Measurements from ENCODE around the gene NVL.

Gene NVL

DNA sequence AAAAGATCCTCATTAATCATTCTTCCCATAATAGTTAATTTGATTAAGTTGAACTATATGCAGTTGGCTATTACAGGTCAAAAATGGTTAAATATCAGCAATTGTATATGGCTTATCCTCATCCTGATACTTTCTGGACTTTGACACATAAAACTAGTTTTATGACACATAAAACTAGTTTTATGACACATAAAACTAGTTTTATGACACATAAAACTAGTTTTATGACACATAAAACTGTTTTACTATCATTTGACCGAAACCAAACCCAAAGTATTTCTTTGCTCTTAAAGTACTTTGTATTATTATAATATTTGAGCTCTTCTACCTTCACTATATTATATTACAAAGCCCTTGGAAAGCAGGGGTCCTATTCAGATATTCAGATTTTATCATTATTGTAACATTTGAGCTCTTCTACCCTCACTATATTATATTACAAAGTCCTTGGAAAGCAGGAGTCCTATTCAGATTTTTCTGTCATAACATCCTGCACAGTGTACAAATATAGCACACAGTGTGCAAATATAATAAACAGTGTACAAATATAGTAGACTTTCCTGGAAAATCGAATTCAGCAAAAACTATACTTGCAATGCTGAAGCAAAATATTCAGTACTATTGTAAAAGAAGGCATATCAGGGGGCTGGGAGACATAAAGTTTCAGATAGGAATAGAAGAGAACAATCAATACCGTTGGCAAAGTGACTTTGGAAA lies 53.0 kb downstream of the NVL start:
- DNase-seq, result no peak

DNA sequence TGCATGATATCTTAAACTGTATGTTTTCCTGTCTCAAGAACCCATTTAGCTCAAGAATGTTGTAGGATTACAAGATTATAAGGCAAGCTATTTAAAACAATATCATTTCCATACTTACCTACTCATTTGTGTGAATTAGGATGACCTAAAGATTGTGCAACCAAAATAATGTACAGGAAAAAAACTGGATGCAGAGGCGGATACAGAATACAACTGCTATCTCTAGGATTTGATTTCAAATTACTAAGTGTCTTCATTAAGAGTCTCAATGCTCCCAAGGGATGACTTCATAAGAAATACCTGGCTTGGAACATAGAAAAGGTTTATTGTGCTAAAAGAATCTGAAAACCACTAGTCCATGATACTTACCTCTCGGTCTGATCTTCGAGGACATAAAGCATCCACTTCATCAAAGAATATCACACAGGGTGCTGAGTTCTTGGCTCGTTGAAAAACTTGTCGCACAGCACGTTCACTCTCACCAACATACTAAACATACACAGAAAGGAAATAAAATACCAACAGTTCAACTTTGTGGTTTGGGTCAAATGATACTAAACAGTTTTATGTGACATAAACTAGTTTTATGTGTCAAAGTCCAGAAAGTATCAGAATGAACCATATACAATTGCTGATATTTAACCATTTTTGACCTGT lies 54.9 kb downstream of the NVL start:
- no peak for DNase-seq

DNA sequence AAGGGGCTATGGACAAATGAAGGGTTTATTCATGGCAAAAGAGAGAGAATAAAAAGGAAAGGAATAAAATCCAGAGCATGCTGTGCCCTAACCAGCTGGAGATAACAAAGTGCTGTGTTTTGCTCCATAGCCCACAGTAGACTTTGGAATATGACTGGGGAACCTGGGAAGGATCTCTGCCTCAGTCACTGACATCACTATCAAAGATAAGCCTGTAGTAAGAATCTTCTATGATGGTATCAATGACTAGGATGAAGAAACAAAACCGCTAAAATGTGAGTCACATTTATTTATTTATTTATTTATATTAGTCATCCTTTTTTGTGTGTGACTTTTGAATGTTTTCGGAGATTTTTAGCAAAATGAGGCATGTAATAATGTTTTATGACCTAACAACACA lies 56.3 kb downstream of the NVL start:
- DNase-seq, result no peak

- DNase-seq, result no peak
These were observed 58.9 kb downstream of the NVL start for GRCh38 chr1:224271106-224271505.

GRCh38 chr1:224267925-224268324 lies 62.0 kb downstream of the NVL start:
- DNase-seq, result no peak

DNA sequence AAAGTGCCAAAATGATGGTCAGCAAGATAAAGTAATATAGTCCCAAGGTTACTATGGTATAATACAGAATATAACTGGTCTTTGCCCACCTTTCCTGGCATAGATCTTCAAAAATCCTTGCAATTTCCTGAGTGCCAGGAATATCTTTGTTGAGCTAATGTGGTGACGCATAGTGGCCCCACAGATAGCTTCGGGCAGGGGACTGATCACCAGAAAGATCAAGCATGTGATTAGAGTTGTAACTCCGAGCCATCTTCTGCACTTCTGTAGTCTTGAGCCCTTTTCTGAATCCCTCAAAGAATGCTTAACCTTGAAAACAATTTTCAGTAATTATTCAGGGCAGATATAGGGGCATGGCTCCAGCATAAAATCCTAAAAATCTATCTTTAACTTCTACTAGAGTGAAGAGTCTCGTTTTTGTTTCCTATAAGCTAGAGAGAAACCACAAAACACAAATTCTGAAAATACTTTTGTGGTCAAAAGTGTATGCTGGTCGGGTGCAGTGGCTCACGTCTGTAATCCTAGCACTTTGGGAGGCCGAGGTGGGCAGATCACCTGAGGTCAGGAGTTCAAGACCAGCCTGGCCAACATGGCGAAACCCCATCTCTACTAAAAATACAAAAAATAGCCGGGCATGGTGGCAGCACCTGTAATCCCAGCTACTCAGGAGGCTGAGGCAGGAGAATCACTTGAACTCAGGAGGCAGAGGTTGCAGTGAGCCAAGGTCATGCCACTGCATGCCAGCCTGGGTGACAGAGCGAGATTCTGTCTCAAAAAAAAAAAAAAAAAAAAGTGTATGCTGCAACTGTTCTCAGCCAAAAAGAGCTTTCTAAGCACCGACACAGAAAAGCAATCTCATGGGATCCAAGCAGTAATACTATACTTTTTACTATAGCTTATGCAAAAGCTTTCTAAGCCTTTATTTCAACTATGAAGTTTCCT lies 62.8 kb downstream of the NVL start:
- DNase-seq, result no peak

- no peak for DNase-seq
These were observed 63.7 kb downstream of the NVL start for GRCh38 chr1:224266105-224266914.

- no peak for DNase-seq
These were observed 65.7 kb downstream of the NVL start for GRCh38 chr1:224264321-224264720.

- no peak for DNase-seq
These were observed 67.5 kb downstream of the NVL start for GRCh38 chr1:224262373-224263054.

GRCh38 chr1:224259986-224260385 lies 70.0 kb downstream of the NVL start:
- no peak for DNase-seq

DNA sequence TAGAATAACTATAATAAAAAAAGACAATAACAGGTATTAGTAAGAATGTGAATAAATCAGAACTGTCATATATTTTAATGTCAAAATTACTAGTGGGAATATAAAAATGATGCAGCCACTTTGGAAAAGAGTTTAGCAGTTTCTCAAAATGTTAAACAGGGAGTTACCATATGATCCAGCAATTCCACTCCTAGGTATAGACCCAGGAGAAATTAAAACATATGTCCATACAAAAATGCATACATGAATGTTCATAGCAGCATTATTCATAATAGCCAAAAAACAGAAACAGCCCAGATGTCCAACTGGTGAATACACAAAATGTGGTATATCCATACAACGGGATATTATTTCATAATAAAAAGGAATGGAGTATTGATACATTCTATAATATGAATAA lies 71.6 kb downstream of the NVL start:
- DNase-seq, result no peak

DNA sequence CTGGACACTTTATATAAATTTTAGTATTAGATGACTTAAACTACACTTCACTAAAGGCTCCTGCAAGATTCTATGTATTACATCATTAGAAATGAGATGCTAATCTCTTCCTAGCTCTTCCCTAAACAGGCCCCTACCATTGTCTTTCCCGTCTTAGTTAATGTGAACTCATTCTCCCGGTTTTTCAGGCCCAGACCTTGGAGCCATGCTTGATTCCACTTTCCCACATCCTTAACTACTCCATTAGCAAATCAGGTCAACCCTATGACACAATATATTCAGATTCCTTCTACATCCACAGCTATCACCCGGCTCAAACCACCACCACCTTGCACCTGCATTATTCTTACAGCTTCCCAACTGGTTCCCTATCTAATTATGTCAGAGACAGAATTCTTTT lies 73.3 kb downstream of the NVL start:
- no peak for DNase-seq

DNA sequence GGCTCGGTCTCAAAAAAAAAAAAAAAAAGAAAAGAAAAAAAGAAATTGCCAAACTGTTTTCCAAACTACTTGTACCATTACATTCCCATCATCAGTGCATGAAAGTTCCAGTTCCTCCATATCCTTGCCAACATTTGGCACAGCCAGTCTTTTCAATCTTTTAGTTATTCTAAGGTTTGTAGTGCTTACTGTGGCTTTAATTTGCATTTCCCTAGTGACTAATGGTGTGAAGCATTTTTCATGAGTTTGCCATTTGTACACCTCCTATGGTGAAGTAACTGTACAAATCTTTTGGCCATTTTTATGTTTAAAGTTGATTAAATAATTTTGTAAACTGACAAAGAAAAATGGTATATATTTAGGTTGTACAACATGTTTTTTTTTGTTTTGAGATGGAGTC lies 76.3 kb downstream of the NVL start:
- no peak for DNase-seq

GRCh38 chr1:224252479-224252878 lies 77.5 kb downstream of the NVL start:
- no peak for DNase-seq

DNA sequence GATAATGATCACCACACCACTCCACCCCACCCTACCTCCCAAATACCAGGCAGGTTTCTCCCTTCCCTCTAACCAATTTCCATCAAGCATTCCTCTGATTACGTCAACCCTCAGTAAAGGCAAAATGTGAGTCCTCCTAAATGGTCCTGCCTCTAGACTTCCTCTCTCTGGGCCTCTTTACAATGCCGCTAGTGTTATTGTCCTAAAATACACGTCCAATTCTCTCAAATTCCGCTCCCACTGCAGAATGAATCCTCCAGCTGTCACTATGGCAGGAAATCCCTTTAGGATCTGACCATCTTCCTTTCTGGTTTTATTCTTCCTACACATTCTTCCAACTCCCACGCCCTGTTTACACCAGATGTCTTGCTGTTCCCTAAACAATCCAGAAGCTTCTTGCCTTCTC lies 78.2 kb downstream of the NVL start:
- no peak for DNase-seq

DNA sequence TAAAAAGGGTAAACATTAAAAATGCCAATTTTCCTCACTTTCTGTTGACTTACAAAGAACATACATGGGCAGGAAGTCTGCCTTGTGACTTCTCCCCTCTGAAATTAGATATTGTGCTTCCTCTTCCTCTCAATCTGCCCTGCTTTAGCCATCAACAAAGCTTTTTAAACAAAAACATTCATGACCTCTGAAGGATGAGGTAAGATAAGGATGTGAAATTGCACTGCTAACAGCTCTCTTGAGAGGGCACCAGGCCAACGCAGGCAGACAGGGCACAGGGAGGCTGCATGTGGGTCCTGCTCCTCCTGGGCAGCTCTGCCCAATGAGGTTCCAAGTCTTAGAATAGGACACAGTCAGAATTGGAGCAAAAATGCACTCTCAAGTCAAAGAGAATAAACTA lies 84.8 kb downstream of the NVL start:
- no peak for DNase-seq

DNA sequence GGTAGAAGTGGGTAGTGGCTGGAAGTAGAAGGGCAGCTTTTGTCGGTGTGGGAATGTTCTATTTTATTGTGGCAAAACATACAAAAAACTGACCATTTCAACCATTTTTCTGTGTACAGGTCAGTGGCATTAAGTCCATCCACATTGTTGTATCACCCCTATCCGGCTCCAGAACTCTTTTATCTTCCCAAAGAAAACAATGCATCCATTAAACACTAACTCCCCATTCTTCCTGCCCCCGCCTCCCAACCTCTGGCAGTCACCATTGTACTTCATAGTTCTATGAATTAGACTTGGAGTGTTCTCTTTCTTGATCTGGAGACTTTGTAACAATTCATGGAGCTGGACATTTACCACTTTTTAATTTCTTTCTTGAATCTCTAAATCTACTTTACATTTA lies 91.2 kb downstream of the NVL start:
- no peak for DNase-seq

DNA sequence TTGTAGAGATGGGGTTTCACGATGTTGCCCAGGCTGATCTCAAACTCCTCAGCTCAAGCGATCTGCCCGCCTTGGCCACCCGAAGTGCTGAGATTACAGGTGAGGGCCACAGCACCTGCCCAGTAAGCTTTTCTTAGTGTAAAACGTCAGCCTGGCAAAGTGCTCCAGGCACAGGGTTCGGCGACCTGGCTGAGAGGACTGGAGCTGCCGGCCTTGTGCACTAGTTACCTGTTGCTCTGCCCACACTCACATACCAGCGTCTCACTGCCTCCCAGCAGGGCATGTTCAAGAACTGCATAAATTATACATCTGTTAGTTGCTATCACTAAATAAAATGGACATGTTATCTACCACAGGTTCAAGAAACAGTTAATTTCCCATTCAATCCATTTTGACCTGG lies 91.8 kb downstream of the NVL start:
- no peak for DNase-seq

DNA sequence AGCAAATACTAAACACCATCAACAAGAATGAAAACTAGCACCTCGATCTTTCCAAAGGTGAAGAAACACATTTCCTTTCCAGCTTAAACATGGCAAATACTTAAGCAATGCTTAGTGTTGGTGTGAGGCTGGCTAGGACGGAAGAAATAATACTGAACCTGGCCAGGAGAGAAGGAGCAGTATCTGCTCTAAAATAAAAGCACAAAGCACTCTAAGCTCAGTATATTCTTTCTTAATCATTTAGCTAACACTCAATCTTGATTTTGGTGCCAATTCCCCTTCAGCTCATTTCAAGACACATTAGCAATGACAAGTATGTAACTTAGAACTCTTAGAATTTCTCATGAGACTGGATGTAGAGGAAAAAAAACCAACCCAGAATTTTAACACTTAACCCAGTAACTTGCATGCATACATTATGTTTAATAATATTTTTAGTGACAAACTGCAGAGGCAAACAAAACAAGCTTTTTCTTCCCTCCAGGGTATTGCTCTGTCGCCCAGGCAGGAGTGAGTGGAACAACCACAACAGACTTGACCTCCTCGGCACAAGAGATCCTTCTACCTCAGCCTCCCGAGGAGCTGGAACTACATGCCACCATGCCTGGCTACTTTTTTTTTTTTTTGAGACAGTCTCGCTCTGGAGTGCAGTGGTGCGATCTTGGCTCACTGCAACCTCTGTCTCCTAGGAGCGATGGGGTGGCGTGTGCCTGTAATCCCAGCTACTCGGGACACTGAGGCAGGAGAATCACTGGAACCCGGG lies 92.7 kb downstream of the NVL start:
- no peak for DNase-seq

DNA sequence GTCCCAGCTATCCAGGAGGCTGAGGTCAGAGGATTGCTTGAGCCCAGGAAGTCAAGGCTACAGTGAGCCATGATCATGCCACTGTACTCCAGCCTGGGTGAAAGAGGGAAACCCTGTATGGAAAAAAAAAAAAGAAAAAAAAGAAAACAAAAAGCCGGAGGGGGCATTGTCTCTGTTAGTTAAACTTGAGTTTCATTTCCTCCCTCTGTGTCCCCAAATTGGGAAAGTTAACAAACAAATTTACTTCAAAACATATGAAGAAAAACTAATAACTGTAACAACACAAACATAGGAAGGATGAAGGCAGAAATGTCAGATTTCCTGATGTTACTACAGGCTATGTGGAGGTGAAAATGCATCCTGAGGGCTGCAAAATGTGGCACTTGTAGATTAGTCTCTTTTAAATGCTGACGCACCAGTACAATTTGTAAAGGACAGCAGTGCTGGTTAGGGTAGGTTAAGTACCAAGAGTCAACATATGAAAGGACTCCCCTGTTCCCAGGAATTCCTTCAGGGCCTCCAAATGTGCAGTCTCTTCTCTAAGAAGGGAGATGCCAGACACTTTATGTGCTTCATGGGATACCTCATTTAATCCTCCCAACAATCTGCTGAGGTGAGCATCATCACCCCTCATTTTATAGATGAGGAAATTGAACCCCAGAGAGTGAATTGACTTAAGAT lies 94.0 kb downstream of the NVL start:
- DNase-seq, result no peak

DNA sequence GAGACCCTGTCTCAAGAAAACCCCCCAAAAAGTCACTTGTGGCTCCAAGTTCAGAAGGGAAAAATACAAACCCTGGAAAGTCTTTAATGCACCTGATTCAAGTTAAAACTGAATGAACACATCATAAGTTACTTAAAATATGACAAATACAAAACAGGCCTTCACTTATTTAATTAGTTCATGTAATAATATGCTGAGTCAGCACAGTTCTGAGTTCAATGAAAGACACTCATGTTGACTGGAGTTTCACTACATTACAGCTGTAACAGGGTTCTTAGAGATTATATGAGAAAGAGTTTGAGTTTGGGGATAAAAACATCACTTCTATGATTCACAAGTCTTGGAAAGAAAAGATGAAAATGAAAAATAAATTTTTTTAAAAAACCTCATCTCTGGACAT lies 96.0 kb downstream of the NVL start:
- DNase-seq, result no peak

Measured in GOT3 (cell line).